ENCODE data around the gene FNBP1L.

DNA sequence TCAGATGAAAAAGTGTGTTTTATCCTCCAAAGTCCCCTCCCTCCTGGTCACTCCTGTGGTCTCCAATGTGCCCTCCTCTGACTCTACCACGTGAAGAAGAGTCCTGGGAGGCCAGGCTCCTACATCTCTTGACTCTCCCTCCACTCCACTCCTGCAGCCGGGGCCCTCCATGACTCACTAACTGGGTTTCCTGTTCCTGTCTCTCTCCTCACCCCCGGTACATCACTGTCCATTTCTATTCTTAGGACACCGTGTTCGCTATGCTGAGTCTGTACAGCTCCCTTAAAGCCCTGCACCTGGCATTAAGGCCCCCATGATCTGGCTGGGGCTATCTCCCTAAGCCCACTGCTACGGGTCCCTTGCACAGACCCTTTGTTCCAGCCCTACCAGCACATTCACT, 140.3 kb downstream of the FNBP1L start:
- TF ChIP-seq, protein P1, sequence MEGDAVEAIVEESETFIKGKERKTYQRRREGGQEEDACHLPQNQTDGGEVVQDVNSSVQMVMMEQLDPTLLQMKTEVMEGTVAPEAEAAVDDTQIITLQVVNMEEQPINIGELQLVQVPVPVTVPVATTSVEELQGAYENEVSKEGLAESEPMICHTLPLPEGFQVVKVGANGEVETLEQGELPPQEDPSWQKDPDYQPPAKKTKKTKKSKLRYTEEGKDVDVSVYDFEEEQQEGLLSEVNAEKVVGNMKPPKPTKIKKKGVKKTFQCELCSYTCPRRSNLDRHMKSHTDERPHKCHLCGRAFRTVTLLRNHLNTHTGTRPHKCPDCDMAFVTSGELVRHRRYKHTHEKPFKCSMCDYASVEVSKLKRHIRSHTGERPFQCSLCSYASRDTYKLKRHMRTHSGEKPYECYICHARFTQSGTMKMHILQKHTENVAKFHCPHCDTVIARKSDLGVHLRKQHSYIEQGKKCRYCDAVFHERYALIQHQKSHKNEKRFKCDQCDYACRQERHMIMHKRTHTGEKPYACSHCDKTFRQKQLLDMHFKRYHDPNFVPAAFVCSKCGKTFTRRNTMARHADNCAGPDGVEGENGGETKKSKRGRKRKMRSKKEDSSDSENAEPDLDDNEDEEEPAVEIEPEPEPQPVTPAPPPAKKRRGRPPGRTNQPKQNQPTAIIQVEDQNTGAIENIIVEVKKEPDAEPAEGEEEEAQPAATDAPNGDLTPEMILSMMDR (IDR thresholded peaks at IDR 0.05) = no peak
- no peak for TF ChIP-seq POLR2A (IDR thresholded peaks at IDR 0.05)

All from testis (tissue), 2 donors.